Endothelial cell of umbilical vein (primary cell): ENCODE results near the gene USH2A. TPM values are rescaled to one million over a fixed set of nuclear protein-coding genes. Genes with fewer than 3 reads are reported as not detected.

Experiments used
- BruUV-seq: library from RNA; stranded (reverse); fragments of 400-500 nt; replicated peaks from 2 replicates; lab custom pipeline; 2021; lab: Mats Ljungman, UMichigan
- CTCF ChIA-PET: fragments of 300-600, 350-600 bp; sonication (Branson Sonifier 250); formaldehyde crosslinking; loops from one replicate; lab custom pipeline; 2021; ENCODE audit warnings: antibody characterized with exemption, inconsistent platforms; lab: Charles Lee
- POLR2A ChIA-PET: fragments of 300-600, 350-600 bp; sonication (Branson Sonifier 250); formaldehyde crosslinking; loops from one replicate; lab custom pipeline; 2021; ENCODE audit warnings: antibody characterized with exemption, inconsistent platforms; lab: Charles Lee
- DNase-seq: peaks from one replicate; pipeline ENCODE4 v3.0.0-alpha.2; 2011; ENCODE audit warnings: low read depth, low spot score
- FAIRE-seq: peaks from 2 replicates; lab custom pipeline; 2011; peaks lifted over from hg19 to GRCh38; lab: Jason Lieb, UNC
- H2AFZ ChIP-seq: 2 replicates; pipeline ENCODE4 v1.6.0; 2012; ENCODE audit warnings: low read depth, low read length, control low read depth, inconsistent platforms
- H3K27ac ChIP-seq: 2 replicates; pipeline ENCODE4 v1.5.1; 2011; ENCODE audit warnings: low read depth, mild to moderate bottlenecking, control low read depth, low read length, moderate library complexity; ENCODE audit not compliant: insufficient read depth
- H3K27me3 ChIP-seq, 2 experiments: 2 replicates each; pipeline versions ENCODE4 v1.6.0 to v1.6.1; 2011; ENCODE audit warnings: low read length in 2 of 2, mixed read lengths in 1 of 2; ENCODE audit not compliant: control insufficient read depth in 2 of 2, insufficient read depth in 2 of 2
- H3K36me3 ChIP-seq, 2 experiments: 2 replicates in 1 of 2; 3 replicates in 1 of 2; pipeline ENCODE4 v1.5.1; 2011; ENCODE audit warnings: low read length in 2 of 2, mild to moderate bottlenecking in 1 of 2, moderate library complexity in 1 of 2; ENCODE audit not compliant: control insufficient read depth in 2 of 2, insufficient read depth in 2 of 2; ENCODE audit errors: extremely low read depth in 1 of 2
- H3K4me1 ChIP-seq: 3 replicates; pipeline ENCODE4 v1.5.1; 2011; ENCODE audit warnings: mild to moderate bottlenecking, low read length; ENCODE audit not compliant: control insufficient read depth, insufficient read depth; ENCODE audit errors: extremely low read depth
- H3K4me2 ChIP-seq: 2 replicates; pipeline ENCODE4 v1.6.1; 2011; ENCODE audit warnings: low read length, control low read depth, mixed read lengths; ENCODE audit not compliant: insufficient read depth
- H3K4me3 ChIP-seq, 3 experiments: fragments of 200-600 bp in 1 of 3; sonication (generic), shearing (Covaris generic) in 1 of 3; replicated peaks in 1 of 3; 2 replicates each; pipeline ENCODE4 v1.5.1; 2011 to 2016; ENCODE audit warnings: control low read depth in 3 of 3, low read length in 3 of 3, mild to moderate bottlenecking in 2 of 3, inconsistent platforms in 1 of 3, low read depth in 1 of 3, moderate library complexity in 1 of 3; ENCODE audit not compliant: insufficient read depth in 1 of 3
- H3K79me2 ChIP-seq: 2 replicates; pipeline ENCODE4 v1.6.0; 2012; ENCODE audit warnings: low read length, inconsistent platforms; ENCODE audit not compliant: control insufficient read depth, insufficient read depth
- H3K9ac ChIP-seq: replicated peaks from 2 replicates; pipeline ENCODE3; 2011; ENCODE audit warnings: low read length, control low read depth; ENCODE audit not compliant: insufficient read depth; ENCODE audit errors: extremely low read depth
- H3K9me1 ChIP-seq: replicated peaks from 3 replicates; pipeline ENCODE4 v1.6.0; 2011; ENCODE audit warnings: mild to moderate bottlenecking, low read length; ENCODE audit not compliant: control insufficient read depth, insufficient read depth; ENCODE audit errors: extremely low read depth
- H3K9me3 ChIP-seq: replicated peaks from 2 replicates; pipeline ENCODE4 v1.5.1; 2012; ENCODE audit warnings: low read length, inconsistent platforms; ENCODE audit not compliant: control insufficient read depth, insufficient read depth
- H4K20me1 ChIP-seq: replicated peaks from 2 replicates; pipeline ENCODE3; 2011; ENCODE audit warnings: mild to moderate bottlenecking, low read length; ENCODE audit not compliant: control insufficient read depth, insufficient read depth; ENCODE audit errors: extremely low read depth
- EZH2 ChIP-seq: IDR thresholded peaks from 2 replicates; pipeline ENCODE4 v1.6.1; 2012; ENCODE audit warnings: borderline replicate concordance, low read depth, mild to moderate bottlenecking, moderate library complexity, low read length, inconsistent platforms; ENCODE audit not compliant: severe bottlenecking
- FOS ChIP-seq: IDR thresholded peaks from 2 replicates; pipeline ENCODE4 v1.6.1; 2011; ENCODE audit warnings: mild to moderate bottlenecking, low read length, moderate library complexity, borderline replicate concordance; ENCODE audit not compliant: insufficient read depth
- GATA2 ChIP-seq: IDR thresholded peaks from 2 replicates; pipeline ENCODE4 v1.7.0; 2011; ENCODE audit warnings: low read depth, mild to moderate bottlenecking, moderate library complexity, mixed read lengths, low read length; ENCODE audit not compliant: insufficient read length, insufficient read depth
- JUN ChIP-seq: IDR thresholded peaks from 2 replicates; pipeline ENCODE4 v1.6.1; 2011; ENCODE audit warnings: borderline replicate concordance, low read depth; ENCODE audit not compliant: insufficient read length, insufficient read depth
- MYC ChIP-seq: IDR thresholded peaks from one replicate; pipeline ENCODE4 v1.6.1; 2011; ENCODE audit warnings: mild to moderate bottlenecking, low read depth, low read length
- POLR2A ChIP-seq: IDR thresholded peaks from 2 replicates; pipeline ENCODE4 v1.6.1; 2012; ENCODE audit warnings: low read depth, mild to moderate bottlenecking, control low read depth, low read length
- POLR2AphosphoS5 ChIP-seq: IDR thresholded peaks from 2 replicates; pipeline ENCODE4 v1.6.1; 2012; ENCODE audit warnings: low read depth, mild to moderate bottlenecking, control low read depth, low read length, moderate library complexity; ENCODE audit not compliant: insufficient read depth
- dilution Hi-C: fragments of 300-500 bp; cut with MboI; formaldehyde crosslinking; loops from one replicate; pipeline ENCODE4 v1.15.0; 2019; ENCODE audit warnings: low sequenced_read_pairs; ENCODE audit not compliant: extremely low pct_ligation_motif_present
- intact Hi-C: fragments of 100-400 bp; cut with micrococcal nuclease; formaldehyde crosslinking; loops from one replicate; pipeline ENCODE4 v1.10.0; 2022
- polyA plus RNA-seq, 4 experiments: library from polyadenylated mRNA; depleted of rRNA in 3 of 4; stranded (reverse) in 3 of 4; unstranded in 1 of 4; fragments of >200 nt; gene quantifications; 2 replicates each; pipeline versions ENCODE4 v1.2.1 to v1.2.3, GENCODE V29; 2011 to 2012; ENCODE audit warnings: missing spikeins in 1 of 4
- total RNA-seq: library from RNA; stranded (reverse); gene quantifications from 2 replicates; pipeline ENCODE4 v1.2.3, GENCODE V29; 2021
- TF ChIP-seq, protein P1 (sequence below): IDR thresholded peaks from 2 replicates; pipeline ENCODE4 v1.6.1; 2011; ENCODE audit not compliant: insufficient read depth, insufficient read length
- TF ChIP-seq, protein P2 (sequence below), 2 donors: IDR thresholded peaks; 1 replicate in 1 of 2; 2 replicates in 1 of 2; pipeline ENCODE4 v1.5.1; 2011; ENCODE audit warnings: low read length in 2 of 2, mild to moderate bottlenecking in 2 of 2, moderate library complexity in 2 of 2, control low read depth in 1 of 2, inconsistent platforms in 1 of 2, low read depth in 1 of 2; ENCODE audit not compliant: insufficient read depth in 1 of 2; ENCODE audit errors: extremely low read depth in 1 of 2

The USH2A gene
- total and polyA plus RNA-seq, 2 donors (not counting 3 experiments of a cell fraction or from before 2014, with no cell fraction given): not detected

DNA sequence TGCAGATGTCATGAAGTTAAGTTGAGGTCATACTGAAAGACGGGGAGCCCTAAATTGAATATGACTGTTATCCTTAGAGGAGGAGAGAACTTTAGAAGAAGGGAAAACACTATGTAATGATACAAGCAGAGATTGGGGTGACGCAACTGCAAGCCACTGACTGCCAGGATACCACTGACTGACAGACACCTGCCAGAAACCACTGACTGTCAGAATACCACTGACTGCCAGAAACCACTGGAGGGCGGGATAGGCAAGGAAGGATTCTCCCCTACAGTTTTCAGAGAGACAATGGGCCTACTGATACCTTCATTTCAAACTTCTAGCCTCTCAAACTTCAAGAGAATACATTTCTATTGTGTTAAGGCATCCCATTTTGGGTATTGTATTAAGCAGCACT is 388.7 kb downstream of the USH2A start:
- TF ChIP-seq FOS: no peak
- TF ChIP-seq POLR2A: no peak
- no peak for TF ChIP-seq EZH2
- TF ChIP-seq, protein P1, sequence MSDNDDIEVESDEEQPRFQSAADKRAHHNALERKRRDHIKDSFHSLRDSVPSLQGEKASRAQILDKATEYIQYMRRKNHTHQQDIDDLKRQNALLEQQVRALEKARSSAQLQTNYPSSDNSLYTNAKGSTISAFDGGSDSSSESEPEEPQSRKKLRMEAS: no peak
- TF ChIP-seq MYC: no peak
- TF ChIP-seq POLR2AphosphoS5: no peak
- TF ChIP-seq, protein P2, sequence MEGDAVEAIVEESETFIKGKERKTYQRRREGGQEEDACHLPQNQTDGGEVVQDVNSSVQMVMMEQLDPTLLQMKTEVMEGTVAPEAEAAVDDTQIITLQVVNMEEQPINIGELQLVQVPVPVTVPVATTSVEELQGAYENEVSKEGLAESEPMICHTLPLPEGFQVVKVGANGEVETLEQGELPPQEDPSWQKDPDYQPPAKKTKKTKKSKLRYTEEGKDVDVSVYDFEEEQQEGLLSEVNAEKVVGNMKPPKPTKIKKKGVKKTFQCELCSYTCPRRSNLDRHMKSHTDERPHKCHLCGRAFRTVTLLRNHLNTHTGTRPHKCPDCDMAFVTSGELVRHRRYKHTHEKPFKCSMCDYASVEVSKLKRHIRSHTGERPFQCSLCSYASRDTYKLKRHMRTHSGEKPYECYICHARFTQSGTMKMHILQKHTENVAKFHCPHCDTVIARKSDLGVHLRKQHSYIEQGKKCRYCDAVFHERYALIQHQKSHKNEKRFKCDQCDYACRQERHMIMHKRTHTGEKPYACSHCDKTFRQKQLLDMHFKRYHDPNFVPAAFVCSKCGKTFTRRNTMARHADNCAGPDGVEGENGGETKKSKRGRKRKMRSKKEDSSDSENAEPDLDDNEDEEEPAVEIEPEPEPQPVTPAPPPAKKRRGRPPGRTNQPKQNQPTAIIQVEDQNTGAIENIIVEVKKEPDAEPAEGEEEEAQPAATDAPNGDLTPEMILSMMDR (IDR thresholded peaks at IDR 0.05; ENCODE audit: extremely low read depth in 1 of 2, insufficient read depth in 1 of 2, low read depth in 1 of 2, low read length in 2 of 2): no peak
- no peak for TF ChIP-seq JUN
- no peak for TF ChIP-seq GATA2
- Histone ChIP-seq H3K36me3 (no peaks in the 10 kb centered on the region), H3K4me1 (no peaks in the 10 kb centered on the region), H2AFZ (no peak overlapping the region), H3K27me3 (no peaks in the 10 kb centered on the region), H3K4me2 (no peak overlapping the region), H3K79me2 (no peaks in the 10 kb centered on the region), H3K9ac (no peak overlapping the region), H3K4me3 (no peak overlapping the region), H3K27ac (no peak overlapping the region), H3K9me3 (no peaks in the 10 kb centered on the region), H3K9me1 (no peaks in the 10 kb centered on the region), H4K20me1 (no peaks in the 10 kb centered on the region)
- dilution Hi-C loops: no loop called here
- no peak for FAIRE-seq
- no peak for DNase-seq
- CTCF ChIA-PET: no interaction called here
- intact Hi-C loops: no loop called here
- POLR2A ChIA-PET: no interaction called here
- no TSS peak for BruUV-seq
